DOHH2 (cell line): ENCODE measurements around the gene IL10.

ENCODE experiments used
- H3F3A ChIP-seq: fragments of 200-600 bp; sonication (generic), shearing (Covaris generic); 2 replicates; pipeline ENCODE4 v1.6.0; 2016; ENCODE audit warnings: antibody characterized with exemption, mild to moderate bottlenecking; ENCODE audit not compliant: control insufficient read depth, insufficient read depth
- H3K27ac ChIP-seq: fragments of 200-600 bp; sonication (generic); 2 replicates; pipeline ENCODE4 v1.5.1; 2014; ENCODE audit warnings: low read depth, mild to moderate bottlenecking, low read length, moderate library complexity
- H3K27me3 ChIP-seq: fragments of 200-600 bp; sonication (generic); 2 replicates; pipeline ENCODE4 v1.6.1; 2014; ENCODE audit warnings: mild to moderate bottlenecking, low read length, mixed read lengths; ENCODE audit not compliant: control insufficient read depth
- H3K36me3 ChIP-seq: fragments of 200-600 bp; sonication (generic); 2 replicates; pipeline ENCODE4 v1.6.1; 2014; ENCODE audit warnings: mild to moderate bottlenecking, low read length, moderate library complexity, mixed read lengths; ENCODE audit not compliant: control insufficient read depth
- H3K4me1 ChIP-seq: fragments of 200-600 bp; sonication (generic); 2 replicates; pipeline ENCODE4 v1.6.1; 2014; ENCODE audit warnings: mild to moderate bottlenecking, low read length, mixed read lengths; ENCODE audit not compliant: control insufficient read depth
- H3K4me2 ChIP-seq: fragments of 200-600 bp; sonication (generic); 2 replicates; pipeline ENCODE4 v1.6.0; 2014; ENCODE audit warnings: mild to moderate bottlenecking, low read length, moderate library complexity
- H3K4me3 ChIP-seq: fragments of 200-600 bp; sonication (generic); 2 replicates; pipeline ENCODE4 v1.5.1; 2014; ENCODE audit warnings: mild to moderate bottlenecking, low read length, mixed read lengths
- H3K79me2 ChIP-seq: fragments of 200-600 bp; sonication (generic); 2 replicates; pipeline ENCODE4 v1.6.1; 2014; ENCODE audit warnings: mild to moderate bottlenecking, low read length, mixed read lengths; ENCODE audit not compliant: control insufficient read depth
- H3K9me2 ChIP-seq: fragments of 200-600 bp; sonication (generic); replicated peaks from 2 replicates; pipeline ENCODE4 v1.6.1; 2014; ENCODE audit warnings: mild to moderate bottlenecking, low read length, mixed read lengths; ENCODE audit not compliant: control insufficient read depth
- H3K9me3 ChIP-seq: fragments of 200-600 bp; sonication (generic); 2 replicates; pipeline ENCODE4 v1.6.1; 2014; ENCODE audit warnings: antibody characterized with exemption, low read length, mixed read lengths; ENCODE audit not compliant: control insufficient read depth, insufficient read depth
- H4K20me1 ChIP-seq: fragments of 200-600 bp; sonication (generic); 2 replicates; pipeline ENCODE4 v1.6.0; 2014; ENCODE audit warnings: low read depth, mild to moderate bottlenecking, antibody characterized with exemption, low read length, moderate library complexity; ENCODE audit not compliant: control insufficient read depth, insufficient read depth
- EZH2phosphoT487 ChIP-seq: fragments of 200-600 bp; sonication (generic); IDR thresholded peaks from 2 replicates; pipeline ENCODE4 v1.6.1; 2017; ENCODE audit warnings: borderline replicate concordance, mild to moderate bottlenecking, antibody characterized with exemption, low read length, moderate library complexity, mixed read lengths
- TF ChIP-seq, protein P1 (sequence below): fragments of 200-600 bp; sonication (generic); IDR thresholded peaks from one replicate; pipeline ENCODE4 v1.5.1; 2014; ENCODE audit warnings: antibody characterized with exemption, mild to moderate bottlenecking, low read depth, low read length; ENCODE audit not compliant: poor library complexity, severe bottlenecking

The IL10 gene

GRCh38 chr1:206717674-206717989 lies 54.7 kb downstream of the IL10 start:
- Histone ChIP-seq H3K27ac (no peak overlapping the region), H3K27me3 (no peaks in the 10 kb centered on the region), H3K4me3 (no peak overlapping the region), H3K4me2 (no peak overlapping the region), H3K79me2 (peaks cover 59% of the 10 kb centered on the region), H3K4me1 (peaks cover 28% of the 10 kb centered on the region), H3K36me3 (no peaks in the 10 kb centered on the region), H4K20me1 (peaks cover 6% of the 10 kb centered on the region; the same call in 1 of the 2 replicates), H3K9me2 (no peaks in the 10 kb centered on the region), H3K9me3 (no peaks in the 10 kb centered on the region), H3F3A (no peaks in the 10 kb centered on the region)
- no peak for TF ChIP-seq EZH2phosphoT487
- TF ChIP-seq, protein P1, sequence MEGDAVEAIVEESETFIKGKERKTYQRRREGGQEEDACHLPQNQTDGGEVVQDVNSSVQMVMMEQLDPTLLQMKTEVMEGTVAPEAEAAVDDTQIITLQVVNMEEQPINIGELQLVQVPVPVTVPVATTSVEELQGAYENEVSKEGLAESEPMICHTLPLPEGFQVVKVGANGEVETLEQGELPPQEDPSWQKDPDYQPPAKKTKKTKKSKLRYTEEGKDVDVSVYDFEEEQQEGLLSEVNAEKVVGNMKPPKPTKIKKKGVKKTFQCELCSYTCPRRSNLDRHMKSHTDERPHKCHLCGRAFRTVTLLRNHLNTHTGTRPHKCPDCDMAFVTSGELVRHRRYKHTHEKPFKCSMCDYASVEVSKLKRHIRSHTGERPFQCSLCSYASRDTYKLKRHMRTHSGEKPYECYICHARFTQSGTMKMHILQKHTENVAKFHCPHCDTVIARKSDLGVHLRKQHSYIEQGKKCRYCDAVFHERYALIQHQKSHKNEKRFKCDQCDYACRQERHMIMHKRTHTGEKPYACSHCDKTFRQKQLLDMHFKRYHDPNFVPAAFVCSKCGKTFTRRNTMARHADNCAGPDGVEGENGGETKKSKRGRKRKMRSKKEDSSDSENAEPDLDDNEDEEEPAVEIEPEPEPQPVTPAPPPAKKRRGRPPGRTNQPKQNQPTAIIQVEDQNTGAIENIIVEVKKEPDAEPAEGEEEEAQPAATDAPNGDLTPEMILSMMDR = no peak
